Fibroblast of mammary gland (primary cell): ENCODE results near the gene TRIM17.

Experiments
- DNase-seq: peaks from one replicate; pipeline ENCODE4 v3.0.0-alpha.2; 2010; ENCODE audit warnings: low read depth
- H3K4me3 ChIP-seq: 2 replicates; pipeline ENCODE4 v1.5.1; 2011; ENCODE audit warnings: low read depth, mild to moderate bottlenecking, low read length, moderate library complexity; ENCODE audit not compliant: control insufficient read depth
- TF ChIP-seq, protein P1 (sequence below): conservative IDR thresholded peaks from 2 replicates; pipeline ENCODE4 v1.5.1; 2011; ENCODE audit warnings: low read depth, low read length, inconsistent platforms; ENCODE audit not compliant: control insufficient read depth, insufficient read depth

The TRIM17 gene

DNA sequence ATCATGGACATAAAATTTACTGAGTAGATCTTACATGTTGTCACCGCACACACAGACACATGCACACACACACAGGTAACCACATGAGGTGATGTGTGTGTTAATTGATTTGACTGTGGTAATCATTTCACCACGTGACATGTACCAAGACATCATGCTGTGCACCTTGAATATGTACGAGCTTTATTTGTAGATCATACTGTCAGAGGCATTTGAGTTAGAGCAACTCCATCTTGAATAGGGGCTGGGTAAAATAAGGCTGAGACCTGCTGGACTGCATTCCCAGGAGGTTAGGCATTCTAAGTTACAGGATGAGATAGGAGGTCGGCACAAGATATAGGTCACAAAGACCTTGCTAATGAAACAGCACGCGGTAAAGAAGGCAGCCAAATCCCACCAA is 31.7 kb upstream of the TRIM17 start:
- TF ChIP-seq, protein P1, sequence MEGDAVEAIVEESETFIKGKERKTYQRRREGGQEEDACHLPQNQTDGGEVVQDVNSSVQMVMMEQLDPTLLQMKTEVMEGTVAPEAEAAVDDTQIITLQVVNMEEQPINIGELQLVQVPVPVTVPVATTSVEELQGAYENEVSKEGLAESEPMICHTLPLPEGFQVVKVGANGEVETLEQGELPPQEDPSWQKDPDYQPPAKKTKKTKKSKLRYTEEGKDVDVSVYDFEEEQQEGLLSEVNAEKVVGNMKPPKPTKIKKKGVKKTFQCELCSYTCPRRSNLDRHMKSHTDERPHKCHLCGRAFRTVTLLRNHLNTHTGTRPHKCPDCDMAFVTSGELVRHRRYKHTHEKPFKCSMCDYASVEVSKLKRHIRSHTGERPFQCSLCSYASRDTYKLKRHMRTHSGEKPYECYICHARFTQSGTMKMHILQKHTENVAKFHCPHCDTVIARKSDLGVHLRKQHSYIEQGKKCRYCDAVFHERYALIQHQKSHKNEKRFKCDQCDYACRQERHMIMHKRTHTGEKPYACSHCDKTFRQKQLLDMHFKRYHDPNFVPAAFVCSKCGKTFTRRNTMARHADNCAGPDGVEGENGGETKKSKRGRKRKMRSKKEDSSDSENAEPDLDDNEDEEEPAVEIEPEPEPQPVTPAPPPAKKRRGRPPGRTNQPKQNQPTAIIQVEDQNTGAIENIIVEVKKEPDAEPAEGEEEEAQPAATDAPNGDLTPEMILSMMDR: no peak
- DNase-seq: no peak

DNA sequence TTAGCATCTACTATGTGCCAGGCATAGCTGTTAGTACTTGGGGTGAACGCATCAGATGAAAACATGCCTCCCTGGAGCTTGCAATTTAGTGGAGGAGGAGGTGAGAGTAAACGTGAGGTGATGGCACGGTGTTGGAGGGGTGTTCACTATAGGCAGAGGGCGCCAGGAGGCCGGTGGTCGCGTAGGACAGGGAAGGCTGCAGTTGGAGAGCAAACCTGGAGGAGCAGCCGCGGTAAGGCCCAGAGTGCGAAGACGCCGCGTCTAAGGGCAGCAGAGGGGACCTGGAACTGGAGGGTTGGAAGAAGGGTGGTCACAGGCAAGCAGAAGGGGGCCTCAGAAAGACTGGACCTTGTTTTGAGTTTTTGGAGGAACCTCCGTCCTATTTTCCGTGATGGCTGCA is 30.2 kb upstream of the TRIM17 start:
- H3K4me3 ChIP-seq: no peak overlapping the region
- TF ChIP-seq, protein P1: no peak
- DNase-seq: no peak

More for the DNA sequence above, 31.7 kb upstream of the TRIM17 start:
- H3K4me3 ChIP-seq: no peak overlapping the region

DNA sequence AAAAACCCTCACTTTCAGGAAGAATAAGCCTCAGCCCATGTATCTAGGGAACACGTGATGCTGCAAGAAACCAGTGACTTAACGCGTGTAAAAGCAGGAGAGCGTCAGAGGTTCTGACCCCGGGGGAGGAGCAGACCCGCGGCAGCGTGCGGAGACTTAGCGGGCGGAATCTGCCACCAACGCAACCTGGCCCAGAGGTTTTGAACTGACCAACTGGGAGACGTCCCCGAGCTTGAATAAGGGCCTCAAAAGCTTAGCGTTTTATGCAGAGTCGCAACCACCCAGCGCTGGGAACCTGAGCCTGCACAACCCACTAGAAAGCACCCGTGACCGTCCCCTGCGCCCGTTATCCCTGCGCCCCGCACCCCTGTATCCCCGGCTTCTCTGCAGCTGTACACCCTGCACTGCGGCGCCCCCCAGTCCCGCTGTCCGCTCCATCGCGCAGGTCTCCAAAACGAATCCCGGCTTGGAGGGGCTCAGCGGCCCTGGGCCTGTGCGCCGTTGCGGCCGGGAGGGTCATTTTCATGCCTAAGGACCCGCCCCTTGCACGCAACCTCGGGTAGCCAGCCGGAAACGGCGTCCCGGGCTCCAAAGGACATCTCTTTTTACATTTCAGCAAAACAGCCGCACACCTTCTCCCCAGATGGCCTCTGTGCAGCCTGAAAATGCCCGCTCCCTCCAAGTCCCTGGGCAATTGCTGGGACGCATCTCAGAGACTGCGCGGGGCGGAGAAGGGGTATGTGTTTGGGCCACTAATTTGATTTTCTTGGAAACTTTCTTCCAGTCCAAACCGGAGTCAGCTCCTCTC is 29.4 kb upstream of the TRIM17 start:
- TF ChIP-seq, protein P1: no peak
- DNase-seq: peak; percentile 74
- H3K4me3 ChIP-seq: peak overlapping the region; percentile 47

DNA sequence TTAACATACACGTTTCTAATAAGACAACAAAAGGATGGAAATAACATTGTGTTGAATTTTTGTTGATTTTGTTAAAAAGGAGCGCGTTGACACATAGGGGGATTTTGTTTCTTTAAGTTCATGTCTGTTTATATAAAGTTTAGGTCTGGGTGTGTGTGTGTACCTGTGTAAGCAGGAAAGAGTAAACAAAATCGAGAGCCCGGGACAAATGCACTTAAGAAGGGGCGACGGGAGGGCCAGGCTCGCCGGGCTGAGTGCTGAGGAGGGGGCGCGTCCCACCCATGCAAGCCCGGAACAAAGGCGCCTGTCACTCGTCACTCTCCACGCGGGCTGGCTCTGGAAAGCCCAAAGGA is 28.8 kb upstream of the TRIM17 start:
- DNase-seq: no peak
- peak overlapping the region; percentile 47 for H3K4me3 ChIP-seq
- TF ChIP-seq, protein P1: no peak

DNA sequence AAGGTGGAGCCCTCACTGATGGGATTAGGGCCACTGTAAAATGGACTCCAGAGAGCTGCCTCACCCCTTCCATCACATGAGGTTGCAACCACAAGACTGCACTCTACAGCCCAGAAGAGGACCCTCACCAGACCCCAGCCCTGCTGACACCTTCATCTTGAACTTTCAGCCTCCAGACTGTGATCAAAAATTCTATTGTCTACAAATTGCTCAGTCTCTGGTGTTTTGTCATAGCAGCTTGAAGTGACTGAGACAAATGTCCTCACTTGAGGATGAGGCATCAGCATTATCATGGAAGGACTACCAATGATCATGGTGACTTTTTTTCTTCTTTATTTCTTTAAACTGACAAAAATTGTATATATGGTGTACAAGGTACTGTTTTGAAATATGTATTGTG is 26.7 kb upstream of the TRIM17 start:
- no peak overlapping the region for H3K4me3 ChIP-seq
- TF ChIP-seq, protein P1: no peak
- no peak for DNase-seq

DNA sequence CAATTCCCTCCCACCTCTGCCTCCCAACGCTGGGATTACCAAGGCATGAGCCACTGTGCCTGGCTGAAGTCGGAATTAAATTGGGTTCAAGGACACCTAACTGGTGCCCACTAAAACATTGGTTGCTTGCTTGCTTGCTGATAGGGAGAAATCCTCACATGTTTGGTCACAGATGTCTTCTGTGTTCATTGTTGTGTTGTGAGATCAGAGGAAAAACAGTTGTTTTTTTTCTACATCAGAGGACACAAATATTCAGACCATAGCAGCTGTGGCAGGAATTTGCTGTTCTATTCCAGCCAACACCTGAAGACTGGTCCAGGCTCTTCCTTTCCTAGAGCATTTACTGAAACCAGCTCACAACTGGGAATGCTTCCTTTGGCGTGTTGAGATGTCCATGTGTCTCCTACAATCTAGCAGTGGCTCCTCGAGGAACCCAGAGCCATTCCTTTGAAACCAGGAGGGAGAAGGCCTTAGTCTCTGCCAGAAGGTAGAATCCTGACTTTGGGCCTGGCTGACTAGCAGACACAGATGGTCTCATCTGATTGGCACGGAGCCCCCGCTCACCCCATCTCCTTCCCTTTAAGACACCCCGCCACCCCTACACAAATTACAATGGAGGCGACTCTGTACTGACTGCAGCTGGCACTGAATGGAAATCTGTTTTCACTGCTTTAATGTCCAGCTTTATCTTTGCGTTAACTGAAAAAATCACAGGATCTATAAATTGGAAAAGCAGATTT is 24.3 kb upstream of the TRIM17 start:
- TF ChIP-seq, protein P1: no peak
- H3K4me3 ChIP-seq: no peak overlapping the region
- no peak for DNase-seq

DNA sequence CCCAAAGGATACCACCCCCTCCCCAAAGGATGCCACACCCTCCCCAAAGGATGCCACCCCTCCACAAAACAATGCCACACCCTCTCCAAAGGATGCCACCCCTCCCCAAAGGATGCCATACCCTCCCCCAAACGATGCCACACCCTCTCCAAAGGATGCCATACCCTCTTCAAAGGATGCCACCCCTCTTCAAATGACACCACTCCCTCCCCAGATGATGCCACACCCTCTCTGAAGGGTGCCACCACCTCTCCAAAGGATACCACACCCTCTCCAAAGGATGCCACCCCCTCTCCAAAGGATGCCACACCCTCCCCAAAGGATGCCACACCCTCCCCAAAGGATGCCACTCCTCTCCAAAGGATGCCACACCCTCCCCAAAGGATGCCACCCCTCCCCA is 21.6 kb upstream of the TRIM17 start:
- TF ChIP-seq, protein P1: no peak
- no peak overlapping the region for H3K4me3 ChIP-seq
- no peak for DNase-seq
